NOMO-1 (cell line): ENCODE data around the gene PGGHG.
"Not testable (repeated sequence)": the region's sequence is repeated elsewhere in the genome, so short reads cannot be mapped to it uniquely, and the experiment has no call there.

Source experiments
- DNase-seq, 2 experiments: peaks; one replicate each; lab custom pipeline; 2025; ENCODE audit not compliant: unreplicated experiment in 2 of 2; lab: John Stamatoyannopoulos, UW

PGGHG gene

DNA sequence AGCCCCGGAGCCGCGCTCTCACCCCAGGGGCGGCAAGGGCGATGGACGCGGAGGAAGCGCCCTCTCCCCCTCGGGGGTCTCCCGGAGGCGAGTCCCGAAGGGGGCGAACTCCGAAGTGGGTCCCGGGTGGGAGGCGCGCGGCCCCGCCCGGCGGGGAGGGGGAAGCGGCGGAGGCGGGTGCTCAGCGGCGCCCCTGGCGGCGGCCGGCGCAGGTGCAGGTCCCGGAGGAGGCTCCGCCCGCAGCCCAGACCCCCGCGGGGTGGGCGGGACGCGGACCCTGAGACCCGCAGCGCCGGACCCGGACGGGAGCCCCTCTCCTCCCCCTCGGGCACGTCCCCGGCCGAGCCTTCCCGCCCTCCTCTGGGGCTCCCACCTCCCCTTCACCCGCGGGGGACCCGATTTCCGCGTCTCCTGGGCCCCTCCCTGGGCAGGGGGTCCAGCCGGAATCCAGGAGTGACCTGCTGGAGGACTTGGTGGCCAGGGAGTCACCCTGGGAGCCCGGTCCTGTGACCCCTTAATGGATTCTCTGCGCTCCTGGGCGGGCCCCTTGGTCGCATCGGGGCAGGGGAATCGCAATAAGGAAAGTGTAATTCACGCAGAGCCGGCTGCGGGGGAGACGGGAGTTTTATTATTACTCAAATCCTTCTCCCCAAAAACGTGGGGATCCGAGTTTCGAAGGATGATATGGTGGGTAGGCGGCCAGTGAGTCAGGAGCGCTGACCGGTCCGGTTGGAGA is 22.3 kb downstream of the PGGHG start:
- not testable (repeated sequence) for DNase-seq

DNA sequence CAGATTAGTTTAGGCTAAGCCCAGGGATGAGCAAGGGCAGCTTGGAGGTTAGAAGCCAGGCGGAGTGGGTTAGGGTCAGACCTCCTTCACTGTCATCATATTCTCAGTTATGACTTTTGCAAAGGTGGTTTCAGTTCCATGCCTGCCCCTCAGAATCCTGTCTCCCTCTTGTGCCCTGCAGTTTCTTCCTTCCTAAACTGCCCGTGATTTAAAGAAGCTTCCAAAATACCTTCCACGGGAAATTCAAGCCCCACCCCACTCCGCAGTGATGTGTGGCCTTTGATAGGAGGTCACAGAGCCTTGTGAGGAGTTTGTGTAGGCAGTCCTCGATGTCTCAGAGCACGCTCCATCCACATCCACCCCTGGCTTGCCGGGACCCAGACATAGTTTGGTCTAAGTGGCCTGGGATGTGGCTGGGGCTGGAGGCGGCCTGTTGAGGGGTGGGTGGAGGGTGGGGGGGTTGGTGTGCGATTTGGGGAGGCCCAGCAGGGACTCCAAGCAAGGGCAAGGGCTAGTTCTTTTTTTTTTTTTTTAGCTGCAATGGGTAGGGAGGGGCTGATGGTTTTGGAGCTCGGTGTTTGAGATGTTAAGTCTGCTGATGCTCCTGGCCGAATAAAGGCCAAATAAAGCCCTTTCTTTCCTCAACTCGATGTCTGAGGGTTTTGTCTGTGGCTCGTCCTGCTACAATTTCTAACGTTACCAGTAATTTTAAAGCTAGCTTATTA is 23.3 kb downstream of the PGGHG start:
- no peak for DNase-seq

DNA sequence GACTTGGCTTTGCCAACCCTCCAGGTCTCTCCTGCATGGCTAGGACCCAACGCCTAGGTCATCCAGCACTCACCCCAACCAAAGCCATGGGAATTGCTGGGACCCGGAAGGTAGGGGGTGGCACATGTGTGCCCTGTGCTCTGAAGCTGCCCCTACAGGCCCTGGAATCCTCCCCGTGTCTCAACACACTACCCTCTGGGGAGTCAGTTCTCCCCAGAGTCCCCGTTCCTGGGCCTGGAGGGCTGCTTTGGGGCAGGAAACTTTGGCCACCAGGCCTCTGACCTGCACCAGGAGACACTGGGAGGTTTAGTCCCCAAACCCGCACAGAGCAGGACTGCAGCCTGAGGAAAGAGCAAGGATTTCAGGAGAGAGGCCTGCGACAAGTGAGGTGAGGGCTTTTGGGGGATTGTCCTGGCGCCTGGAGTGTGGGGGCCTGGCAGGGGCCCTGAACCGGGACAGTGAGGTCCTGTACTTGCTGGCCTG is 24.4 kb downstream of the PGGHG start:
- DNase-seq, result no peak

DNA sequence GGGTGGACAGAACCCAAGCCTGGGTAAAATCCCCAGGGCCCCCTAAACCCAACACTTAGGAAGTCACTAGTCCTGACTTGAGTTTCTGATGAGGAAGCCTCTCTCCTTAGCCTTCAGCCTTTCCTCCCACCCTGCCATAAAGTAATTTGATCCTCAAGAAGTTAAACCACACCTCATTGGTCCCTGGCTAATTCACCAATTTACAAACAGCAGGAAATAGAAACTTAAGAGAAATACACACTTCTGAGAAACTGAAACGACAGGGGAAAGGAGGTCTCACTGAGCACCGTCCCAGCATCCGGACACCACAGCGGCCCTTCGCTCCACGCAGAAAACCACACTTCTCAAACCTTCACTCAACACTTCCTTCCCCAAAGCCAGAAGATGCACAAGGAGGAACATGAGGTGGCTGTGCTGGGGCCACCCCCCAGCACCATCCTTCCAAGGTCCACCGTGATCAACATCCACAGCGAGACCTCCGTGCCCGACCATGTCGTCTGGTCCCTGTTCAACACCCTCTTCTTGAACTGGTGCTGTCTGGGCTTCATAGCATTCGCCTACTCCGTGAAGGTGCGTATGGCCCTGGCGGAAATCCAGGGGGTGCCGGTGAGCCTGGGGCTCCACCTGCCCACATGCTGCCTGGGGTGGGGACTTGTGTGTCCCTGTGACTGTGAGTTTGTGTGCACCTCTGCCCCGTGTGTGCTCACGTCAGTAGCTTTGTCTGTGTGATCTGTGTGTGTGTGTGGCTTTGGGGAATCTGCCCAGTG is 25.0 kb downstream of the PGGHG start, which contains the start of gene IFITM1:
TSS of gene IFITM1 (plus strand) at position 254 of the 767 bp plus-strand sequence. CDS start at position 385, 131 bp downstream.
- peak in 1 of 2 experiments; percentile 48 for DNase-seq

DNA sequence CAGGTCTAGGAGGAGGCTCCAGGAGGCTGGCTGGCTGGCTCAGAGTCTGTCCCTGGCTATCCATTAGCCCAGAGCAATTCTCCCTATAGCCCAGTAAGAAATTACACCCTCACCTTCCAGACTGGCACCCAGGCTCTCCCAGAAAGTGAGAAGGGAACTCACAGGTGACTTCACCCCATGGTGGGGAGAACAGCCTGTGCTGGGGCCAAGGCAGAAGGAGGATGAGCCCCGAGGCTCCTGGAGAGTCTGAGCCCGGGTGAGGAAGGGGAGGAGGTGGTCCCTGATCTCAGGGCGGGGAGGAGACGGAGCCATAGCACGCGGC is 25.6 kb downstream of the PGGHG start:
- not testable (repeated sequence) for DNase-seq

DNA sequence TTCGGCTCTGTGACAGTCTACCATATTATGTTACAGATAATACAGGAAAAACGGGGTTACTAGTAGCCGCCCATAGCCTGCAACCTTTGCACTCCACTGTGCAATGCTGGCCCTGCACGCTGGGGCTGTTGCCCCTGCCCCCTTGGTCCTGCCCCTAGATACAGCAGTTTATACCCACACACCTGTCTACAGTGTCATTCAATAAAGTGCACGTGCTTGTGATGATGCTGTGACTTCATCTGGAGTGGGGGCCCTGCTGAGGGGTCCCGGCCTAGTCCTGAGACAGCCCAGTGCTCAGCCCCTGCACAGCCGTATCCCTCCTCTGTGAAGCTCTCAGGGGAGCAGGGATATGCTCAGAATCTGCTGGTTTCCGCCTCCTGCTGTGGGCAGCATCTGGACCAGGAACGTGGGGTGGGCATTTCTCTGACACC is 26.1 kb downstream of the PGGHG start:
- DNase-seq, result no peak

DNA sequence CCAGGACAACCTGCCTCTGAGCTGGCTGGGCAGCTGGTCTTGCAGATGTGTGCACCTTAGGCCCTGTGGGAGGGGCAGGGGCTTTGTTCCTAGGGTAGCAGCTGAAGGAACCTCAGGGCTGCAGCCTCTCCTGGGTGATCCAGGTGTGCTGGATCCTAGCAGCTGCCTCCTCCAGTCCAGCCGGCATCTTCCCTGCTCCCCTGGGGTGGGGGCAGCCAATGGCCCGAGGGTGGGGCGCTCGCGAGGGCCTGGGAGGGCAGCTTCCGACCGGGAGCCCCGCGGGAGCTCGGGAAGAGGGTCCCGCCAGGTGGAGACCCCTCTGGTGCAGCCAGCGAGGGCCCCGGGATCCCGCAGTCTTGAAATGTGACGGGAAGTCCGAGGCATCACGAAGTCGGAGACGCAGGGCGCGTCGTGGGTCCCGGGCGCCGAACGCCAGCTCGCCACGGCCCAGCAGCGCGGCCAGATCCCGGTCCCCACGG is 26.6 kb downstream of the PGGHG start:
- DNase-seq, result no peak

DNA sequence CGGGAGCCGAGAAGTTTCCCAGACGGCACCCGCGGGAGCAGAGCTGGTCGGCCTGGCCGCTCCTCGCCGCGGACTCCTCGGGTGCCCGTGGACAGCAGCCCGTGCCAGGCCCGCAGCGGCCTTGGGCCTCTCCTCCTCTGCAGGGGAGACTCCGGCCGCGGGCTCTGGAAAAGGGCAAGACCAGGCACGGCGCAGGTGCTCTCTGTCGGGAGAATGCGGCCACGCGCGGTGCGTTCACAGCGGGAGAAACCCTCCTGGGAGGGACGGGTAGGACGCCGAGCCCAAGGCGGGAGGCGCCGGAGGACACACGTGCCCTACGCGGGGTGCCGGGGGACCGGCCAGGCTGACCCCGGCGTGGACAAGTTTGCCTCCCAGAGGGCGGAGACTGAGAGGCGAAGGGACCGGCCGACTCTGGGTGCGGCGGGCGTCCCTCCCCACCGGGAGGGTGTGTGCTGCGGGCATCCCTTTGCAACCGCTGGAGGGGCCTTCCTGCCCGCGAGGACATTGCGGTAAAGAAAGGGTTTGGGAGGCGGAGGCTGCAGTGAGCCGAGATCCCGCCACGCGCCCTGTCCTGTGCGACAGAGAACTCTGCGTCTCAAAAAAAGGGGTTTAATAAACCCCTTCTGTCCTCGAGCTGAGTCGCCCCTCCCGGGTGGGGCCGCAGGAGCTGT is 27.2 kb downstream of the PGGHG start:
- DNase-seq, result no peak

DNA sequence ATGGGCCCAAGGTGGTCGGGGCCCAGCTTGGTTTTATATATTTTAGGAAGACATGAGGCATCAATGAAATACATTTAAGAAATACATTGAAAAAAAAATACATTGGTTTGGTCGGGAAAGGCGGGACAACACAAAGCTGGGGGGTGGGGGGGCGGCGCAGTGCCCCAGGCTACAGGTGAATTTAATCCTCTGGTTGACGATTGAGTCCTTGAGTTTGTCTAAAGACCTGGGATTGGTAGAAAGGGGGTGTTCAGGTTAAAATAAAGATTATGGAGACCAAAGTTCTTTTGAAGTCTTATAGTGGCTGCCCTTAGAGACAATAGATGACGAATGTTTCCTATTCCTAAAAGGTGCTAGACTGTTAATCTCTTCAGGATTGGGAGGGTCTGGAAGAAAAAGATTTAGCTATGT is 28.0 kb downstream of the PGGHG start:
- no peak for DNase-seq

DNA sequence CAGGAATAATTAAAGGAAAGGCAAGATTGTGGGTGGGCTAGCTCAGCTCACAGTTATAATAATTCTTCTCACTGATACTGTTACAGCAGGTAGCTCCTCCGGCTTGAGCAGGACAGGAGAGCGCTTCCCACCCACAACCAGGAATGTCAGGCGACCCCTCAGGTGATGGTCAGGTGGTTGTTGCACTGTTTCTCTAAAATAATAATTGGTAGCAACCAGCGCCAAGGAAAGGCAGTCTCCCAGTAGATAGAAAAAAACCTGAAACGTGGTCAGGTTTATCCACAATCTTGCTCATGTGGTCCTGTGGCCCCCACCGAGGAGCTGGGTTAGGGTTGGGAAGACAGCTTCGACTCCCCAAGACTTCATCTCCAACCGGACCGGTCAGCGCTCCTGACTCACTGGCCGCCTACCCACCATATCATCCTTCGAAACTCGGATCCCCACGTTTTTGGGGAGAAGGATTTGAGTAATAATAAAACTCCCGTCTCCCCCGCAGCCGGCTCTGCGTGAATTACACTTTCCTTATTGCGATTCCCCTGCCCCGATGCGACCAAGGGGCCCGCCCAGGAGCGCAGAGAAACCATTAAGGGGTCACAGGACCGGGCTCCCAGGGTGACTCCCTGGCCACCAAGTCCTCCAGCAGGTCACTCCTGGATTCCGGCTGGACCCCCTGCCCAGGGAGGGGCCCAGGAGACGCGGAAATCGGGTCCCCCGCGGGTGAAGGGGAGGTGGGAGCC is 28.9 kb downstream of the PGGHG start:
- not testable (repeated sequence) for DNase-seq

DNA sequence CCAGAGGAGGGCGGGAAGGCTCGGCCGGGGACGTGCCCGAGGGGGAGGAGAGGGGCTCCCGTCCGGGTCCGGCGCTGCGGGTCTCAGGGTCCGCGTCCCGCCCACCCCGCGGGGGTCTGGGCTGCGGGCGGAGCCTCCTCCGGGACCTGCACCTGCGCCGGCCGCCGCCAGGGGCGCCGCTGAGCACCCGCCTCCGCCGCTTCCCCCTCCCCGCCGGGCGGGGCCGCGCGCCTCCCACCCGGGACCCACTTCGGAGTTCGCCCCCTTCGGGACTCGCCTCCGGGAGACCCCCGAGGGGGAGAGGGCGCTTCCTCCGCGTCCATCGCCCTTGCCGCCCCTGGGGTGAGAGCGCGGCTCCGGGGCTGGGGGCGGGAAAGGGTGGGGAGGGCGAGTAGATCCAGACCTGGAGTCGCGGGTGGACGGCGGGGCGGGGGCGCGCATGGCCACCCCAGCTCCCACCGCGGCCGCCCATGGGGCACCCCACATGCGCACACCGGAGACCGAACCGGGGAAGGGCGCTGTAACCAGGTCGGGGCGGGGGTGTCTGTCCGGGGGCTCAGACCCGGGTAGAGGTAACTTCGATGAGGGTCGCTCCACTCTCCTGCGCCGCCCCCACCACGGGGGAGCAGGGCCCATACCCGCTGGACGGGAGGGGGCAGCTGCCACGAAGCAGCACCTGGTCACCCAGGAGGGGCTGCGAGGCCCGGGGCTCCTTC is 29.6 kb downstream of the PGGHG start:
- not testable (repeated sequence) for DNase-seq

DNA sequence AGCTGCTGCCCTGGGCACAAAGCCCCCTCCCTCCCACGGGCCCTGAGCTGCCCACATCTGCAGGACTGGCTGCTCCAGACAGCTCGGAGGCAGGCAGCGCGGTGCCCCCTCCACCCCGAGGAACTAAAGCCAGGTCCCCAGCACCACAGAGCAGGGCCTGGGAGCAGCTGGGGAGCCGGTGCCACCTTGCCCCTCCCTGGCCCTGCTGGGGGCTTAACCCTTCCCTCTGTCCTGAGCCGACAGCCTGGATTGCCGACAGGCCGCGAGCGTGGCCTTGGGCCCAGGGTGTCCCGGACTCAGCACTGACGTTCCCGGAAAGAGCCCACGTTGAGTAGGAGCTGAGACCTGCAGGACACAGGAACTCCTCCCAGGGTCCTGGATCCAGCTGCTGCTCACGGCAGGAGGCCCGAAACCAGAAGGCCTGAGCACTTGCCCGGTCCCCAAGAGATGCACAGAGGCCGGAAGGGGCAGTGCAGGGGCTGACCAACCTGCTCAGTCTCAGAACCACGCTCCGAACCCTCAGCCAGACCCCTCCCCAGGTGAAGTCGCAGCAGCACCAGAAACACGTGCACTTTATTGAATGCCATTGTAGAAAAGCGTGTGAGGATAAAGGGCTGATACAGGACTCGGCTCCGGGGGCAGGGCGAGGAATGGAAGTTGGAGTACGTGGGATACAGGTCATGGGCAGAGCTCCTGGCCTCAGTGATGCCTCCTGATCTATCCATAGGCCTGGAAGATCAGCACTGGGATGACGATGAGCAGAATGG is 30.4 kb downstream of the PGGHG start:
- not testable (repeated sequence) for DNase-seq

DNA sequence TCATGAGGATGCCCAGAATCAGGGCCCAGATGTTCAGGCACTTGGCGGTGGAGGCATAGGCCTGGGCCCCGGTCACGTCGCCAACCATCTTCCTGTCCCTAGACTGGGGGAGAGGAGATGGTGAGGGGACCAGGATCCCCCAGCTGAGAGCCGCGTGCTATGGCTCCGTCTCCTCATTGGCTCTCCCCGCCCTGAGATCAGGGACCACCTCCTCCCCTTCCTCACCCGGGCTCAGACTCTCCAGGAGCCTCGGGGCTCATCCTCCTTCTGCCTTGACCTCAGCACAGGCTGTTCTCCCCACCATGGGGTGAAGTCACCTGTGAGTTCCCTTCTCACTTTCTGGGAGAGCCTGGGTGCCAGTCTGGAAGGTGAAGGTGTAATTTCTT is 31.0 kb downstream of the PGGHG start:
- DNase-seq, result not testable (repeated sequence)

DNA sequence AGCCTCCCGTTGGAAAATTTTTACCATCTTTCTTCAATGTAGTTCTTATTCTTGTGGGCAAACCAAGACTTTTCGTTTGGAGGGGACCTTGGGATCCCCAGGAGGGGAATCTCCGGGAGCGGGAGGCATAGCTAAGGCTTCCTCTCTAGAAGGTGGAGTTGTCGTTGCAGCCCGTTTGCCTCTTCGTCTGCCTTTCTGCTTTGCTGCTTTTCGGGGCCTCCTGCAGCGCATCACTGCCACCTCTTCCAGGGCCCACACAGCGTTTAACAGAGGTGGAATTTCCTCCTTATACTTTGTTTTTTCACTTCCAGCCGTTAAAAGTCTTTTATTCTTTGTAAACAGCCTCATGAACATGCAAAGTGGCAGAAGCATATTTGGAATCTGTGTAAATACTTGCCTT is 35.2 kb downstream of the PGGHG start:
- no peak for DNase-seq

DNA sequence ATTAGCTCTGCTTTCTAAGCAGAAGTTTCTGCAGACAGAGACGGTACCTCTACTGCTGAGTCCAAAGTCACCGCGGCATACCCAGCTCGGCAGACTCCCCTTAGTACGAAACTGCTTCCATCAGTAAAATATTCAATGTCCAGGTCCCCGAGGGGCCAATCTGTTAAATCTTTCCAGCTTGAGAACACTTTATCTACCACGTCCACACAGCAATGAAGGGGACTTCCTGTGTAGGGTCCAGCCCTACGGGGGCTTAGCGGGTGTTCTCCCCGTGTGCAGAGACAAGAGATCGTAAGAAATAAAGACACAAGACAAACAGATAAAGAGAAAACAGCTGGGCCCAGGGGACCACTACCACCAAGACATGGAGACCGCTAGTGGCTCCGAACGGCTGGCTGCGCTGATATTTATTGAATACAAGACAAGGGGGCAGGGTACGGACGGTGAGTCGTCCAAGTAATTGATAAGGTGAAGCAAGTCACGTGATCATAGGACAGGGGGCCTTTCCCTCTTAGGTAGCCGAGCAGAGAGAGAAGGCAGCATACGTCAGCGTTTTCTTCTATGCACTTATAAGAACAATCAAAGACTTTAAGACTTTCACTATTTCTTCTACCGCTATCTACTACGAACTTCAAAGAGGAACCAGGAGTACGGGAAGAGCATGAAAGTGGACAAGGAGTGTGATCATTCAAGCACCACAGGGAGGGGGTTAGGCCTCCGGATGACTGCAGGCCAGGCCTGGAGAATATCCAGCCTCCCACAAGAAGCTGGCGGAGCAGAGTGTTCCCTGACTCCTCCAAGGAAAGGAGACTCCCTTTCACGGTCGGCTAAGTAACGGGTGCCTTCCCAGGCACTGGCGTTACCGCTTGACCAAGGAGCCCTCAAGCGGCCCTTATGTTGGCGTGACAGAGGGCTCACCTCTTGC is 35.9 kb downstream of the PGGHG start:
- not testable (repeated sequence) for DNase-seq

DNA sequence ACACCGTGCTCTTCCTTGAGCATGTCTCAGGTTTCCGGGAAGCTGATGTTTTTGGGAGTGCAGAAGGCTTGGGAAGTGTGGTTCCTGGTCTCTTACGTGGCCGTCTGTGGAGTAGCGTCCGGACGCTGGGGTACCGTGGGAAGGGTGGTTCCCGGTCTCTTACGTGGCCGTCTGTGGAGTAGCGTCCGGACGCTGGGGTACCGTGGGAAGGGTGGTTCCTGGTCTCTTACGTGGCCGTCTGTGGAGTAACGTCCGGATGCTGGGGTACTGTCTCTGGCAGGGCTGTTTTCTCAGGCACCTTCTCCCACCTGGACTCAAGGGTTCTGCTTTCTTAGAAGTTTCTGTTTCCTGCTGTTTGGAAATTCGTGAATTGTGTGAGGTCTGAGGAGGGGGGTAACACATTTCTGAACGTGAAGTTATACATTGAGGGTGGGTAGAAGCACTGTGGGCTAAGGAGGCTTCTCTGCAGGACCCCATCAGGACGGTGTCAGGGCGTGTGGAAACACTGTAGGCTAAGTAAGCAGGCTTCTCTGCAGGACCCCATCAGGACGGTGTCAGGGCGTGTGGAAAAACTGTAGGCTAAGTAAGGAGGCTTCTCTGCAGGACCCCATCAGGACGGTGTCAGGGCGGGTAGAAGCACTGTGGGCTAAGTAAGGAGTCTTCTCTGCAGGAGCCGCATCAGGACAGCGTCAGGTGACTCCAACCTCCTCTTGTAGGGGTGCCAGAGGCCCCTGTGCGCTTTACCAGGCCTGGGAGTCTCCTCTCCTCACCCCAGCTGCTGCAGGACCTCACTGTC is 37.1 kb downstream of the PGGHG start:
- DNase-seq, result no peak

DNA sequence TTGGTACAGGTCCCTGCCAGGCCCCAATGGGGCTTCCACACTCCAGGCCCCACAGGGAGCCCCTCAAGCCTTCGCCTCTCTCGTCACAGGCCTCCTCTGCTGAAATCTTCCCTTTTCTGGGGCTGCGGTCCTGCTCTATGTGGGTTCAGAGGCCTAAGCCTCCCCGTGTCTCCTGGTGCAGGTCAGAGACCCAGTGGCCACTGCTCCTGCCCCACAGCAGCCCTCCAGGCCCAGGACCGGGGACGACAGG is 37.6 kb downstream of the PGGHG start:
- no peak for DNase-seq
